Lung (tissue), 12 donors: Measurements from ENCODE around the gene CEP290. TPM values are rescaled to one million over a fixed set of nuclear protein-coding genes. Genes with fewer than 3 reads are reported as not detected.

ENCODE experiments used
- ATAC-seq: fragments of 200-7000 bp; cut with Tn5 transposase; one replicate; pipeline ENCODE4 v1.9.1; 2020; ENCODE audit warnings: moderate number of reproducible peaks; ENCODE audit not compliant: insufficient read depth, low FRiP score
- DNase-seq, 3 donors: peaks; one replicate each; pipeline ENCODE4 v3.0.0-alpha.2; 2013 to 2017
- H3K27ac ChIP-seq, 2 donors: one replicate each; pipeline ENCODE4 v1.5.1; 2013; ENCODE audit warnings: mild to moderate bottlenecking in 2 of 2, moderate library complexity in 2 of 2, control low read depth in 1 of 2, inconsistent platforms in 1 of 2, low read depth in 1 of 2, low read length in 1 of 2
- H3K27me3 ChIP-seq, 3 donors: one replicate each; pipeline ENCODE4 v1.5.1; 2013; ENCODE audit warnings: low read length in 2 of 3; ENCODE audit not compliant: control insufficient read depth in 3 of 3, insufficient read depth in 3 of 3
- H3K36me3 ChIP-seq, 4 donors: one replicate each; pipeline ENCODE4 v1.5.1; 2013; ENCODE audit warnings: low read length in 4 of 4, mild to moderate bottlenecking in 1 of 4, moderate library complexity in 1 of 4; ENCODE audit not compliant: control insufficient read depth in 4 of 4, insufficient read depth in 4 of 4
- H3K4me1 ChIP-seq, 5 donors: one replicate each; pipeline ENCODE4 v1.5.1; 2013; ENCODE audit warnings: low read length in 5 of 5, mild to moderate bottlenecking in 2 of 5, moderate library complexity in 1 of 5; ENCODE audit not compliant: control insufficient read depth in 5 of 5, insufficient read depth in 5 of 5
- H3K4me3 ChIP-seq: one replicate; pipeline ENCODE4 v1.5.1; 2013; ENCODE audit warnings: mild to moderate bottlenecking, control low read depth, moderate library complexity
- H3K9ac ChIP-seq, 2 donors: one replicate each; pipeline ENCODE4 v1.5.1; 2013; ENCODE audit warnings: low read length in 2 of 2, control low read depth in 1 of 2; ENCODE audit not compliant: insufficient read depth in 1 of 2
- H3K9me3 ChIP-seq, 4 donors: one replicate each; pipeline ENCODE4 v1.5.1; 2013; ENCODE audit warnings: low read length in 3 of 4, mild to moderate bottlenecking in 1 of 4, moderate library complexity in 1 of 4; ENCODE audit not compliant: control insufficient read depth in 4 of 4, insufficient read depth in 3 of 4
- WGBS, 2 donors: extraction: QIAGEN DNeasy Blood & Tissue Kit; methylation state at CpG; one replicate each; pipeline ENCODE4 v1.1.7; 2013; 5-methylcytosine and 5-hydroxymethylcytosine counted together
- polyA plus RNA-seq, 2 donors: library from polyadenylated mRNA; stranded (reverse); fragments of 200-250 nt; gene quantifications; one replicate each; pipeline ENCODE4 v1.2.1, GENCODE V29; 2013
- total RNA-seq, 2 donors: library from RNA; depleted of rRNA in 1 of 2; stranded (reverse); fragments of >200 nt in 1 of 2; gene quantifications; one replicate each; pipeline ENCODE4 v1.2.1, GENCODE V29; 2014 to 2021
- TF ChIP-seq, protein P1 (sequence below): IDR thresholded peaks from 2 replicates; pipeline ENCODE4 v1.5.1; 2012; ENCODE audit warnings: mild to moderate bottlenecking; ENCODE audit errors: control extremely low read depth, extremely low read depth
- donor health status: control.
- donor health status: control.
- donor health status: Bipolar disorder and iron deficiency.
- donor health status: healthy.
- donor health status: DM: yes; HTN: yes; CAD: no.

CEP290 gene
- total and polyA plus RNA-seq, 4 donors: 4.2 to 45.0 (median 10.0) TPM

DNA sequence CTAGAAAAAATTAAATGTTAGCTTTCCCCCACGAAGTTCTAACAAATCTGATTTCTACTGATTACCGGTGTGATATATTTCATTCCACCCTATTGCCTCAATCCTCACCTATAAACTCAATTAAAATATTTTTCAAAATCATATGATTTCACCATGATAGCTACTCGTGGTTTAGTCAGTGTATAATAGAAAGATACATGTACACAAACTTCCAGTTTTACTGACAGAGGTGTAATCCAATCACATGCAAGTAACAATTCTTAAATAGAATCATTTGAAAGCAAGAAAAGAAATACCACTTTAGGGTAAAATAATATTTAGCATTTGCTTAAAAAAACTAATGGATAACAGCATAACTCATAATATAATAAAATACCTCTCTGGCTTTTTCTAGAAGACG is 57.7 kb downstream of the CEP290 start:
- Histone ChIP-seq H3K9ac (no peak overlapping the region), H3K27ac (no peak overlapping the region), H3K4me1 (no peaks in the 10 kb centered on the region), H3K9me3 (no peaks in the 10 kb centered on the region), H3K27me3 (no peaks in the 10 kb centered on the region), H3K36me3 (peaks cover 9 to 26% (median 13%) of the 10 kb centered on the region in 4 donors), H3K4me3 (no peak overlapping the region)
- WGBS, 2 donors: 91 to 93% methylated on average over 4 of the region's 4 CpGs
- TF ChIP-seq, protein P1, sequence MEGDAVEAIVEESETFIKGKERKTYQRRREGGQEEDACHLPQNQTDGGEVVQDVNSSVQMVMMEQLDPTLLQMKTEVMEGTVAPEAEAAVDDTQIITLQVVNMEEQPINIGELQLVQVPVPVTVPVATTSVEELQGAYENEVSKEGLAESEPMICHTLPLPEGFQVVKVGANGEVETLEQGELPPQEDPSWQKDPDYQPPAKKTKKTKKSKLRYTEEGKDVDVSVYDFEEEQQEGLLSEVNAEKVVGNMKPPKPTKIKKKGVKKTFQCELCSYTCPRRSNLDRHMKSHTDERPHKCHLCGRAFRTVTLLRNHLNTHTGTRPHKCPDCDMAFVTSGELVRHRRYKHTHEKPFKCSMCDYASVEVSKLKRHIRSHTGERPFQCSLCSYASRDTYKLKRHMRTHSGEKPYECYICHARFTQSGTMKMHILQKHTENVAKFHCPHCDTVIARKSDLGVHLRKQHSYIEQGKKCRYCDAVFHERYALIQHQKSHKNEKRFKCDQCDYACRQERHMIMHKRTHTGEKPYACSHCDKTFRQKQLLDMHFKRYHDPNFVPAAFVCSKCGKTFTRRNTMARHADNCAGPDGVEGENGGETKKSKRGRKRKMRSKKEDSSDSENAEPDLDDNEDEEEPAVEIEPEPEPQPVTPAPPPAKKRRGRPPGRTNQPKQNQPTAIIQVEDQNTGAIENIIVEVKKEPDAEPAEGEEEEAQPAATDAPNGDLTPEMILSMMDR: no peak
- DNase-seq: no peak
- no peak for ATAC-seq

DNA sequence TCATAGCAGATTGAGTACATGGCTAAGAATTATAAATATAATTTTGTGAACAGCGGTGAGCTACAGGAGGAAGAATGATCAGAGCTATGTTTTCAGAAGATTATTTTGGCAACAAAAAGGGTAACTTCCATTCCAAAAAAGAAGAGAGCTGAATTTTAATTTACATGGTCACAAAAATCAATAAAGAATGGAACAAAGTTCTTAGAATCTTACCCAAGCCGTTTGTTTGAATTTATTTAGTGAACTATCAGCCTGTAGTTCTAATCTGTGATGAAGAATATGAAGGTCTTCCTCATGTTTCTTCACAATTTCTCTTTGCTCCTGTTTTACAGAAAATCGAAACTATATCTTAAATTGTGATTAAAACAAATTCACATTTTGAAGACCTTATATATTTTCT is 58.3 kb downstream of the CEP290 start:
- Histone ChIP-seq H3K27me3 (no peaks in the 10 kb centered on the region), H3K36me3 (peaks cover 5 to 26% (median 9%) of the 10 kb centered on the region in 4 donors), H3K9me3 (no peaks in the 10 kb centered on the region), H3K27ac (no peak overlapping the region), H3K4me1 (no peaks in the 10 kb centered on the region), H3K4me3 (no peak overlapping the region), H3K9ac (no peak overlapping the region)
- ATAC-seq: no peak
- no peak for DNase-seq
- 91 to 94% methylated on average over 3 of the region's 3 CpGs for WGBS, 2 donors
- TF ChIP-seq, protein P1: no peak

- TF ChIP-seq, protein P1: no peak
- Histone ChIP-seq H3K27ac (no peak overlapping the region), H3K36me3 (peaks cover 3 to 27% (median 6%) of the 10 kb centered on the region in 4 donors), H3K9ac (no peak overlapping the region), H3K27me3 (no peaks in the 10 kb centered on the region), H3K9me3 (no peaks in the 10 kb centered on the region), H3K4me3 (no peak overlapping the region), H3K4me1 (no peaks in the 10 kb centered on the region)
- ATAC-seq (no peak), DNase-seq (no peak)
Observed at GRCh38 chr12:88081247-88081646, 60.6 kb downstream of the CEP290 start.

GRCh38 chr12:88067301-88067700 is 74.6 kb downstream of the CEP290 start:
- Histone ChIP-seq H3K9me3 (no peaks in the 10 kb centered on the region), H3K27ac (no peak overlapping the region), H3K4me1 (no peaks in the 10 kb centered on the region), H3K4me3 (no peak overlapping the region), H3K36me3 (peaks cover 2 to 22% (median 6%) of the 10 kb centered on the region in 4 donors), H3K27me3 (no peaks in the 10 kb centered on the region), H3K9ac (no peak overlapping the region)
- ATAC-seq (no peak), DNase-seq (no peak)
- WGBS, 2 donors: 96 to 98% methylated on average over 9 of the region's 9 CpGs
- TF ChIP-seq, protein P1: no peak
